HepG2 (cell line): ENCODE measurements around the gene MED25. TPM values are rescaled to one million over a fixed set of nuclear protein-coding genes. Genes with fewer than 3 reads are reported as not detected.

Source experiments
- EEA1 ChIP-seq: sonication (generic); formaldehyde crosslinking; IDR thresholded peaks from 2 replicates; pipeline ENCODE4 v1.5.1; 2020; ENCODE audit warnings: mild to moderate bottlenecking, missing genetic modification reagents, borderline replicate concordance
- EP300 ChIP-seq, 3 experiments: sonication (generic) in 1 of 3; formaldehyde crosslinking in 1 of 3; IDR thresholded peaks; 2 replicates each; pipeline versions ENCODE4 v1.5.1 to v1.6.1; 2011 to 2020; ENCODE audit warnings: low read depth in 2 of 3, low read length in 2 of 3, borderline replicate concordance in 1 of 3, improper control_type of control experiment in 1 of 3, mild to moderate bottlenecking in 1 of 3, missing genetic modification reagents in 1 of 3, moderate library complexity in 1 of 3
- ERF ChIP-seq: IDR thresholded peaks from 2 replicates; pipeline ENCODE4 v1.6.1; 2018; ENCODE audit warnings: missing biosample characterization, missing genetic modification reagents
- GATAD1 ChIP-seq: IDR thresholded peaks from 2 replicates; pipeline ENCODE4 v1.6.1; 2016; ENCODE audit warnings: missing genetic modification reagents, missing compliant biosample characterization
- HNRNPUL1 ChIP-seq: fragments of 200-400 bp; formaldehyde crosslinking; IDR thresholded peaks from 2 replicates; pipeline ENCODE4 v1.6.1; 2017; ENCODE audit warnings: low read depth, mild to moderate bottlenecking, low read length, moderate library complexity
- KLF11 ChIP-seq: IDR thresholded peaks from 2 replicates; pipeline ENCODE4 v1.6.1; 2016; ENCODE audit warnings: missing compliant biosample characterization
- MAZ ChIP-seq, 2 experiments: sonication (generic) in 1 of 2; formaldehyde crosslinking in 1 of 2; IDR thresholded peaks; 2 replicates each; pipeline versions ENCODE4 v1.5.0 to v1.6.1; 2012 to 2020; ENCODE audit warnings: low read depth in 2 of 2, mild to moderate bottlenecking in 2 of 2, borderline replicate concordance in 1 of 2, improper control_type of control experiment in 1 of 2, low read length in 1 of 2, missing genetic modification reagents in 1 of 2, moderate library complexity in 1 of 2
- MTF1 ChIP-seq: sonication (generic); formaldehyde crosslinking; IDR thresholded peaks from 2 replicates; pipeline ENCODE4 v1.5.0; 2020; ENCODE audit warnings: missing genetic modification reagents
- MYNN ChIP-seq: sonication (generic); formaldehyde crosslinking; IDR thresholded peaks from 2 replicates; pipeline ENCODE4 v1.4.0; 2020; ENCODE audit warnings: mild to moderate bottlenecking, low read depth, missing genetic modification reagents
- PHB2 ChIP-seq: fragments of 450-650 bp; IDR thresholded peaks from 2 replicates; pipeline ENCODE4 v1.6.1; 2018; ENCODE audit not compliant: partially characterized antibody
- RFXAP ChIP-seq: sonication (generic); formaldehyde crosslinking; IDR thresholded peaks from 2 replicates; pipeline ENCODE4 v1.4.0; 2020; ENCODE audit warnings: missing genetic modification reagents, borderline replicate concordance
- ZFP1 ChIP-seq: IDR thresholded peaks from 2 replicates; pipeline ENCODE4 v1.6.1; 2016
- ZFP82 ChIP-seq: sonication (generic); formaldehyde crosslinking; IDR thresholded peaks from 2 replicates; pipeline ENCODE4 v1.5.1; 2020; ENCODE audit warnings: mild to moderate bottlenecking, missing genetic modification reagents, borderline replicate concordance
- ZNF230 ChIP-seq: sonication (generic); formaldehyde crosslinking; IDR thresholded peaks from 2 replicates; pipeline ENCODE4 v1.4.0; 2020; ENCODE audit warnings: mild to moderate bottlenecking, missing genetic modification reagents
- ZNF44 ChIP-seq: sonication (generic); formaldehyde crosslinking; IDR thresholded peaks from 2 replicates; pipeline ENCODE4 v1.5.1; 2020; ENCODE audit warnings: mild to moderate bottlenecking, missing genetic modification reagents
- ZNF629 ChIP-seq: sonication (generic); formaldehyde crosslinking; conservative IDR thresholded peaks from 2 replicates; pipeline ENCODE4 v1.5.0; 2020; ENCODE audit warnings: missing genetic modification reagents
- ZNF703 ChIP-seq: sonication (generic); formaldehyde crosslinking; IDR thresholded peaks from 2 replicates; pipeline ENCODE4 v1.5.1; 2020; ENCODE audit warnings: missing genetic modification reagents, mild to moderate bottlenecking, moderate library complexity, borderline replicate concordance
- ZNF816 ChIP-seq: sonication (generic); formaldehyde crosslinking; IDR thresholded peaks from 2 replicates; pipeline ENCODE4 v1.8.0; 2022; ENCODE audit warnings: missing genetic modification reagents, mild to moderate bottlenecking, borderline replicate concordance
- ZSCAN22 ChIP-seq: sonication (generic); formaldehyde crosslinking; IDR thresholded peaks from 2 replicates; pipeline ENCODE4 v1.4.0; 2020; ENCODE audit warnings: mild to moderate bottlenecking, missing genetic modification reagents
- polyA plus RNA-seq, 8 experiments: library from polyadenylated mRNA; depleted of rRNA in 3 of 8; stranded (reverse) in 7 of 8; unstranded in 1 of 8; fragments of >200 nt; fragmentation: Illumina TruSeq in 4 of 8; extraction: Trizol in 4 of 8; gene quantifications; 2 replicates each; pipeline versions ENCODE4 v1.2.1 to v1.2.3, GENCODE V29; 2011 to 2016; ENCODE audit warnings: low read depth in 4 of 8, missing spikeins in 1 of 8, mixed read lengths in 1 of 8; ENCODE audit not compliant: insufficient read depth in 1 of 8
- total RNA-seq, 5 experiments: library from RNA; depleted of rRNA; stranded (reverse); fragments of >200 nt; fragmentation: Illumina TruSeq; extraction: Trizol; gene quantifications; 2 replicates each; pipeline ENCODE4 v1.2.3, GENCODE V29; 2016; ENCODE audit warnings: low read depth in 1 of 5
- TF ChIP-seq, protein P1 (sequence below): sonication (generic); formaldehyde crosslinking; IDR thresholded peaks from 2 replicates; pipeline ENCODE4 v1.4.0; 2020; ENCODE audit warnings: mild to moderate bottlenecking, missing genetic modification reagents
- TF ChIP-seq, protein P2 (sequence below): sonication (generic); formaldehyde crosslinking; IDR thresholded peaks from 2 replicates; pipeline ENCODE4 v1.4.0; 2020; ENCODE audit warnings: low read depth, missing genetic modification reagents
- TF ChIP-seq, protein P3 (sequence below): sonication (generic); formaldehyde crosslinking; IDR thresholded peaks from 2 replicates; pipeline ENCODE4 v1.9.0; 2021; ENCODE audit warnings: missing genetic modification reagents, borderline replicate concordance

MED25 gene
- total and polyA plus RNA-seq, 2 of the 13 experiments (the other 11 are each of a cell fraction or from before 2014, with no cell fraction given) = 11.1 to 15.1 TPM

DNA sequence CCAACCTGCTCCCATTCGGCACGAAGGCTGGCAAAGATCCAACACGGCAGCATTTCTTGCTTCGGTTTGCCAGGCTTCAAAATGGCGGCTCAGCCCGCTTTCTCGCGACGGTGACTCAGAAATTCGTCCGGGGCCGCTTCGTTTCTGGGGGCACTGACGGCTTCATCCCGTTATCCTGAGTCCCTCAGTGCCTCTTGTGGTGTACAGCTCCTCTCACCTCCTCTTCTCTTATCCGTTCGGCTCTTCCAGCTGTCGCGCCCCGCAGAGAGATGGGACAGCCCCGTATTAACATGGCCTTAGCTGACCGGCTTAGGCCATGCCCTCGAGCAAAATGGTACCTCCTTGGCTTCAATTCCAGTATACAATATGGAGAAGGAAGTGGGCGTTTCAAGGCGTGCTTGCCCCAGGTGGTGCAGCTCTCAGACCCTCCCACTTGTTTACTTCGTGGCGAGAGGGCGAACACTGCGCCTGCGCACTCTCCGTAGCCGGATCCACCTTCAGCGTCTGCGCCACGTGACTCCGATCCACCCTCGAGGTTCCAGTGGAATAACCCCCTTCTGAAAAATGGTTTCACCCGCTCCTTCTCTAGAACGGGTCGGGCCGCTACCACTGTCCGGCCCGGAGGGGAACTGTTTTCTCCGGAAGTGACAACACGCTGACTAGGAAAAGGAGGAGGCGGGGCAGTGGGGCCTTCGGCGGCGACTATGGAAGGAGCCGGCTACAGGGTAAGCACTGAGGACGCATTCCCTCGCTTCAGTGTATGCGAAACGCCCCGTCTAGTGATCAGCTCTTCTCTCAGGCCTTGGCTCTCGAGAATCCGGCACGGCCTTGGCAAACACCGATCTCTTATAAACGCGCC, 59.2 kb downstream of the MED25 start, which contains the start of the genes AKT1S1 and TBC1D17 (continued):
- TF ChIP-seq ZNF629 (CRISPR knock-in tag) = no peak
- no peak for TF ChIP-seq HNRNPUL1
- TF ChIP-seq ERF (CRISPR knock-in tag) = no peak
- TF ChIP-seq EEA1 = no peak
- TF ChIP-seq, protein P1, sequence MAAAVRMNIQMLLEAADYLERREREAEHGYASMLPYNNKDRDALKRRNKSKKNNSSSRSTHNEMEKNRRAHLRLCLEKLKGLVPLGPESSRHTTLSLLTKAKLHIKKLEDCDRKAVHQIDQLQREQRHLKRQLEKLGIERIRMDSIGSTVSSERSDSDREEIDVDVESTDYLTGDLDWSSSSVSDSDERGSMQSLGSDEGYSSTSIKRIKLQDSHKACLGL (CRISPR knock-in tag) = no peak; the same call in 1 of the 2 replicates
- no peak for TF ChIP-seq RFXAP
- TF ChIP-seq MAZ (IDR thresholded peaks at IDR 0.05; ENCODE audit: borderline replicate concordance, low read depth, low read length) = no peak
- TF ChIP-seq MAZ (CRISPR knock-in tag; IDR thresholded peaks at IDR 0.05; ENCODE audit: low read depth) = no peak; the same call in 1 of the 2 replicates
- TF ChIP-seq, protein P2, sequence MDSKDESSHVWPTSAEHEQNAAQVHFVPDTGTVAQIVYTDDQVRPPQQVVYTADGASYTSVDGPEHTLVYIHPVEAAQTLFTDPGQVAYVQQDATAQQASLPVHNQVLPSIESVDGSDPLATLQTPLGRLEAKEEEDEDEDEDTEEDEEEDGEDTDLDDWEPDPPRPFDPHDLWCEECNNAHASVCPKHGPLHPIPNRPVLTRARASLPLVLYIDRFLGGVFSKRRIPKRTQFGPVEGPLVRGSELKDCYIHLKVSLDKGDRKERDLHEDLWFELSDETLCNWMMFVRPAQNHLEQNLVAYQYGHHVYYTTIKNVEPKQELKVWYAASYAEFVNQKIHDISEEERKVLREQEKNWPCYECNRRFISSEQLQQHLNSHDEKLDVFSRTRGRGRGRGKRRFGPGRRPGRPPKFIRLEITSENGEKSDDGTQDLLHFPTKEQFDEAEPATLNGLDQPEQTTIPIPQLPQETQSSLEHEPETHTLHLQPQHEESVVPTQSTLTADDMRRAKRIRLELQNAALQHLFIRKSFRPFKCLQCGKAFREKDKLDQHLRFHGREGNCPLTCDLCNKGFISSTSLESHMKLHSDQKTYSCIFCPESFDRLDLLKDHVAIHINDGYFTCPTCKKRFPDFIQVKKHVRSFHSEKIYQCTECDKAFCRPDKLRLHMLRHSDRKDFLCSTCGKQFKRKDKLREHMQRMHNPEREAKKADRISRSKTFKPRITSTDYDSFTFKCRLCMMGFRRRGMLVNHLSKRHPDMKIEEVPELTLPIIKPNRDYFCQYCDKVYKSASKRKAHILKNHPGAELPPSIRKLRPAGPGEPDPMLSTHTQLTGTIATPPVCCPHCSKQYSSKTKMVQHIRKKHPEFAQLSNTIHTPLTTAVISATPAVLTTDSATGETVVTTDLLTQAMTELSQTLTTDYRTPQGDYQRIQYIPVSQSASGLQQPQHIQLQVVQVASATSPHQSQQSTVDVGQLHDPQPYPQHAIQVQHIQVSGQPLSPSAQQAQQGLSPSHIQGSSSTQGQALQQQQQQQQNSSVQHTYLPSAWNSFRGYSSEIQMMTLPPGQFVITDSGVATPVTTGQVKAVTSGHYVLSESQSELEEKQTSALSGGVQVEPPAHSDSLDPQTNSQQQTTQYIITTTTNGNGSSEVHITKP (CRISPR knock-in tag) = peak; percentile 100
- TF ChIP-seq ZNF230 = no peak; the same call in 1 of the 2 replicates
- no peak for TF ChIP-seq ZNF703
- TF ChIP-seq GATAD1 (CRISPR knock-in tag) = peak; percentile 82
- no peak for TF ChIP-seq MTF1 (CRISPR knock-in tag)
- peak; percentile 45; the same call in 1 of the 2 replicates for TF ChIP-seq KLF11
- TF ChIP-seq, protein P3, sequence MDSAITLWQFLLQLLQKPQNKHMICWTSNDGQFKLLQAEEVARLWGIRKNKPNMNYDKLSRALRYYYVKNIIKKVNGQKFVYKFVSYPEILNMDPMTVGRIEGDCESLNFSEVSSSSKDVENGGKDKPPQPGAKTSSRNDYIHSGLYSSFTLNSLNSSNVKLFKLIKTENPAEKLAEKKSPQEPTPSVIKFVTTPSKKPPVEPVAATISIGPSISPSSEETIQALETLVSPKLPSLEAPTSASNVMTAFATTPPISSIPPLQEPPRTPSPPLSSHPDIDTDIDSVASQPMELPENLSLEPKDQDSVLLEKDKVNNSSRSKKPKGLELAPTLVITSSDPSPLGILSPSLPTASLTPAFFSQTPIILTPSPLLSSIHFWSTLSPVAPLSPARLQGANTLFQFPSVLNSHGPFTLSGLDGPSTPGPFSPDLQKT = no peak
- TF ChIP-seq ZFP82 = peak; percentile 10; the same call in 1 of the 2 replicates
- no peak for TF ChIP-seq MYNN (CRISPR knock-in tag)
- no peak for TF ChIP-seq ZNF816
- TF ChIP-seq ZSCAN22 (CRISPR knock-in tag) = no peak
- TF ChIP-seq PHB2 = no peak
- no peak for TF ChIP-seq ZNF44
- no peak for TF ChIP-seq ZFP1 (CRISPR knock-in tag)
- no peak; a peak in 1 of 4 replicates for TF ChIP-seq EP300 (IDR thresholded peaks at IDR 0.05; ENCODE audit: low read depth in 2 of 2, low read length in 2 of 2)
- TF ChIP-seq EP300 (CRISPR knock-in tag; IDR thresholded peaks at IDR 0.05; ENCODE audit: borderline replicate concordance) = no peak
